Measurements from ENCODE around the gene EFL1. TPM values are rescaled to one million over a fixed set of nuclear protein-coding genes. Genes with fewer than 3 reads are reported as not detected.
A peak's percentile ranks its signal among the peaks of the same experiment; 100 is the strongest.

The EFL1 gene
- total RNA-seq, 1 donor from 2014 or later = 26.9 TPM

DNA sequence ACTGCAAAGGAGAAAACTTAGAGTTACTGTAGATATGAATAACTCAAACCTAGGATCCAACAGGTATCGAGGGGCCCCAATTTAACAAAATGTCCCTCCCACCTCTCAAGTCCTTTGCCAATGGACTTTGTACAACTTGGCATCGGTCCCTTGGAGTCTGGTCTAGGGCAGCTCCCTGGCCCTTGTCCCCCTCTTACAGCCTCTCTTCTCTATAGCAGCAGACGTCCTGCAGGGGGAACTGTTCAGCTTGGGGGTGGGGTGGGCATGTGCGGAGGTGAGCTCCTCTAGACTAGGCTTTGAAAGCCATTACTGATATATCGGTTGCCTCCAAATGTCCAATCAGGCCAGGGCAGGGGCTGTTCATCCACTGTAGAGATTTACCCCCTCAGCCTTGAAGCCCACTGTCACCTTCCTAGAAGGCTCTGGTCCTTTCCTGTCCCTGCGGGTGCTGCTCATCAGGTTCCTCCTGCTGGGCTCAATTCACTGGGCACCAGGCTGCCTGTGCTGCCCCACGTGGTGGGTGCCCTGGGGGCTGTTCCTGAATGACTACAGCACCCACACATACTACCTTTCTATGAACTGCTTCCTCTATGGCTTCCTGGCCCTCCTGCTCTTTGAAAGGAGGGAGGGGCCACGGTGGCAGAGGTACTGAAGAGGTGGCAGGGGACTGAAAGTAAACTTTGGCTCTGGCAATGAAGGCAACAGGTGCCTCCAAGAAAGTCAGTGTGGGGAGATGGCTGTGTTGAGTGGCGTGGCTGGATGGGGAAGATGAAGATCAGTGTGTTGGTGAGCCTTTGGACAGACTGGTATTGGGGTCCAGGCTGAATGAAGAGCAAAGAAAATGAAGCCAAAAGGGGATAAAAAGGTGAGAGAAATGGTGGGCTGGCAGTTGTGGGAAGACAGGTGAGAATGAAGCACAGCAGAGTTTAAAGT lies 137.9 kb downstream of the EFL1 start:
- DNase-seq (ENCODE audit: low read depth) = no peak

DNA sequence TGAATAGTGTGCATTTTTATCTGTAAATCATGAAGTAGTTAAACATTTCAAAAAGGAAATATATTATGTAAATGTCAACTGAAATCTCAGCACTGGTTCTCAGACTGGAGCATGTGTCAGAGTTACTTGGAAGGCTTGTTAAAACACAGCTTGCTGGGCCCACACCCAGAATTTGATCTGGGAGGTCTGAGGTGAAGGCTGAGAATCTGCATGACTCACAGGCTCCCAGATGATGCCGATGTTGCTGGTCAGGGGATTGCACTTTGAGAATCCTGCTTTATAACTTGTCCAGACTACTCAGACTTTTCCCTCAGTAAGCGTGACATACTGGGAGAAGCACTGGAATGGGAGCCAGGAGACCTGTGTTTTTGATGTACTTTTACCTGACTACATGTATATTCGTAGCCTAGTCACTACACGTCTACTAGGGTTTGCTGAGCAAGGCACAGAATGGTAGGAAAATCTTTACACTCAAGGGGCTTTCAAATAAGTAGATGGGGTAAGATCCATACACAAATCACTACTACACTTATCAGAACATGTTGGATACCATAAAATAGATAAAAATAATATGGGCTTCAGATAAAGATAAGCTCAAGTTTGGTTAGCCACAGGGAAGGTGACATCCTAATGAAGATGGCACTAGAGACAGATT lies 139.7 kb downstream of the EFL1 start:
- peak; percentile 94 for DNase-seq (ENCODE audit: low read depth)

DNA sequence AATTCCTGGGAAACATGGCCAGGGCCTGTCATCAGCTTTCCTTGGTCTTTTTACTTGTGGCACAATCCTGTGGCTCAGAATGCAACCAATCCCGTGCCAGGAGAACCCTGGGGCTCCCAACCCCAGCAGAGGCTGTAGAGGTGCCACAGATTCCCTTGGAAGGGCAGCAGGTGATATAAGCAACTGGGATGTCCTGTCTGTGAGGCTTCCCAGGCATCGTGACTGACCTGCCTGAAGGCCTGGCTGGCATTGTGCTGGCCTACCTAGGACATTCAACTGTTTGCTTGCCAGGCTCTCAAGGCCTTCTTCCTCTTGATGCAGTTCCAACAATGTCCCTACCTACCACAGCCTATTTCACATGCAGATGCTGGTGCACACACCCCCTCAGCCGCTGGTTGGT lies 144.5 kb downstream of the EFL1 start:
- DNase-seq (ENCODE audit: low read depth) = no peak

DNA sequence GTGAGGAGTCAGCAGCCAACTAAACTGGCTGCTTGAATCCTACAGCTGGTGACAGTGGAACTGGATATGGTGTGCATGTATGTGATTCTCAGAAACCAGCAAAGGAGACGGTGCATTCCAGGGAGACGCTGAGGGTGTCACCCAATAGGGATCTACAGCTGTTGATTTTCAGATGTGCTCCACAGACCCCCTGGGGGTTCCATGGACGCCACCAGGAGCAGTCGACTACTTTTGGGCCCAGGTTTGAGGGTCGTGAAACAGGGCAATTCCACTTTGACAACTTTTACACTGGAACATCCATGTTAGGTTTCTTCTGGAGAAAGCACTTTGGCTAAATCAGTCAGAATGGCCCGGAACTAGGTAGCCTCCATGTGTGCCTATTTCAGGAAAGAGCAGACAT lies 145.2 kb downstream of the EFL1 start:
- DNase-seq (ENCODE audit: low read depth) = no peak

DNA sequence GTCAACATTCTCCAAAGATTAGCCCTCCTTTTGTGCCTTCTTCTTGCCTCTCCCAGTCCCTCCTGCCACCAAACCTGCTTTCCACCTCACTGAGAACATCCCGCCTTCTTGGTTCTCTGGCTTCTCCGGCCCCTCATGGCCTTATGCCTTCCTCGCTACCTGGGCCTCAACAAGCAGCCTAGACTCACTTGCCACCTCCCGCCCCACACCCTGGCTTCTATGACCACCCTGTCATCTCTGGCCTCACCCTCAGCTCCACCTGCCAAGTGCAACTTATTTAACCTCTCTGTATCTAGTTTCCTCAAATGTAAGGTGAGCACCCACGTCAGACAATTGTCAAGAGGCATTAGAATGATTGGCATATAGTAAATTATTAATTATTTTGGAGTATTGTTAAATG lies 147.9 kb downstream of the EFL1 start:
- no peak for DNase-seq (ENCODE audit: low read depth)

DNA sequence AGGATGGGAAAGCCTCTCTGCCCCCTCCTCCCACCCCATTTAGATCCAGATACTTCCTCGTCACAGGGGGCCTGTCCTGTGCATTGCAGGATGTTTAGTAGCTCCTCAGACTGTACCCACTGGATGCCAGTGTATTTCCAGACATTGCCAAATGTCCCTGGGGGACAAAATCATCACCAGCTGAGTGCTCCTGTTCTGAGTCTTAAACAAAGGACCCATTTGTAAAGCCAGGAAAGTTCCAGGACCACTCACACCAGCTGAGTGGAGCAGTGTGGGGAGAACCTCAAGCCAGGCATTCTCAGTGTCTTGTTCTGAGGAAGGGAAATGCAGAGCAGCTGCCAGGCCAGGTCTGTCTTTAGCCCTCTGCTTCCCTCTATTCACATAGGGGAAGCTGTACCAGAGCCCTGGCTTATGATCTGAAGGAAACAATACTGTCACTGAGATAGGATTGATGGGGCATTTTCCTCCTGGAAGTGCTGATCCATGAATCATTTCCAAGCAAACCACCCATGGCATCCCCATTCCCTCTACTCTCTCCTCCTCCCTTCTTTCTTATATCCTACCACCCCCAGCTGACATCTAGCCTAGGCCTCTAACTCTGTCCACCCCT lies 149.3 kb downstream of the EFL1 start:
- DNase-seq (ENCODE audit: low read depth) = peak; percentile 13

GRCh38 chr15:82111918-82112317 lies 150.6 kb downstream of the EFL1 start:
- DNase-seq (ENCODE audit: low read depth) = no peak

DNA sequence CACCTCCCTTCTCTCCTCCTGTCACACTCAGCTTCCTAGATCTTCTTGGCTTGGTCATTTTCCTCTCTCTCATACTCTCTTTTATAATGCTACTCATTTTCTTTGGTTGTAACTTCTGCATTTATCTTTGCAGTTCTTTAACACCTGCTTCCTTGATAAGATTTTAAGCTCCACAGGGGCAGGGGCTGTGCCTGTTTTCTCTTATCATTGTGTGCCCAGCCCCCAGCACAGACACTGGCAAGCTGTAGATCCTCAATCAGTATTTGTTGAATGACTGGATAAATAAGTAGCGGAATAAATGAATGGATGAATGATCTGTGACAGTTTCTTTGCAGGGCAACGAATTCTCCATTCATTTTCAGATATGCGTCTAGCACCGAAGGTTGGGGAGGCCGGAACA lies 152.4 kb downstream of the EFL1 start:
- DNase-seq (ENCODE audit: low read depth) = no peak

DNA sequence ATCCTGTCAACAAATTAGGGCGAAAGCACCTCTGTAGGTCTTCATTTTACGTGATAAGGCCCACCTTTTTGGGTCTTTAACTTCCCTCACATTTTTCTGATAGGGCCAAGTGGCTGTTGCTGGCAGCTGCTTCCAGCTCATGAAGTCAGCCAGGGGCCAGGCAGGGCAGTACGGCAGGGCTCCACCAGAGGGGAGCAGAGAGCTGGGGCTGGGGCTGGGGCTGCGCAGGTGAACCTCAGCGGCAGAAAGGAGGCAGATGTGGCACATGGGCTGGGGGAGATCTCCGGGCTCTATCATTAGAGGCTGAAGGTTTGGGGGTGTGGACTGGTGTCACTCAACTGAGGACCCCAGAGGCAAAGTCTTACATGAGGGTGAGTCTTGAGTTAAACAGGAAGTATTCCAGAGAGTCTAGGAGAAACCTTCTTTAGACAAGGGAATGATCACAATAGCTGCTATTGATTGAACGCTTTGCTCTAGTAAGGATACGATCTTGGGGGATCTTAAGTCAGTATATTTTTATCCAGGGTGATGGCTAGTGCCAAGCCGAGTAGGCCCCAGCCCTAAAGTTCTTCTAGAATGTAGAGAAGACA lies 153.9 kb downstream of the EFL1 start:
- DNase-seq (ENCODE audit: low read depth) = peak; percentile 19

DNA sequence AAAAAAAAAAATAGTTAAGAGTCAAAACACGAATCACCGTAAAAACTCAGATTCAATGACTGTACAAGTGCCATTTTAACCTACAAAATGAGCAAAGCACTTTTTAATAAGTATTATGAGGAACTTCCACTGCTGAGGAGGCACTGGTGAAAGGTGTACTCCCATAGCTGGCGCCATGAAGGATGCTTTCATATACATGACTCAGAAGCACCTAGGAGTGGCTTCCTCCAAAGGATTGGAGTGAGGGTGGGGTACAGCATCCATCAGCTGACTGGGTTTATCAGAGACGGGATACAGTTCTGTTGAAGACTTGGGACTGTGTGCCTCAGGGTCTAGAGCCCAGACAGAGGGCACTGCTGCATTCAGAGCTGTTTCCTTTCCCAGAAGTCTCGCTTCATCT lies 155.9 kb downstream of the EFL1 start:
- DNase-seq (ENCODE audit: low read depth) = no peak

DNA sequence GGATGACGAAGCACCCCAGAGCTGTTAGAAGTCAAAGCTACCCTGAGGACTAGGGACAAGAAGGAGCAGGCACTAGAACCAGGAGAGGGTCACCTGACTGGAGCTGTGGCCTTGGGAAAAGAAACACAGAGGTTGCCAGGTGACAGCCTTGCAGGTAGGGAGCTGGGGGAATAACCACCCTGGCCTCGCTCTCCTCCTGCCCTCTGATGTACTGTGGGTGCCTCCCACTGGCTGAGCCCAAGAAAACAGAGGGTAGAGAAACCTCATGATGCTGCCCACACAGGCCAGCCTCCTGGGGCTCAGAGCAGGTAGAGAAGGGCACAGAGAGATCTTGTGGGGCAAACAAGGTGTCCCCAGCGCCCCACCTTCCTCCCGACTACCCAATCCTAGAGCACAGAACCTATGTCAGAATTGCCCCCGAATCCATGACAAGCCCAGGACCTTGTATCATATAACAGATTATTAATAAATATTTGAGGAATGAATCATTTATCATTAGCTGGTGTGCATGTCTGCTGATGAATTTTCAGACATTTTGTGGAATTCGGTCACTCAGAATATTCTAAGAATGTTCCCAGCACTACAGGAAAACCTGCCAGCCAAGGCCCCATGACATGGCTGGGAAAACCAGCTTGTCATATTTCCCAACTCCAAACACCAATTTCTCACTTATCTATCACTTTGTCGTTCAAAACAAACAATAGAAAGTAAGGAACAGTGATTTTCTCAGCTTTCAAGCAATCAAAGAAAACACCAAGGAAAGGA lies 156.9 kb downstream of the EFL1 start:
- DNase-seq (ENCODE audit: low read depth) = peak; percentile 66

GRCh38 chr15:82103468-82103867 lies 159.1 kb downstream of the EFL1 start:
- no peak for DNase-seq (ENCODE audit: low read depth)

- DNase-seq (ENCODE audit: low read depth) = no peak
Observed at GRCh38 chr15:82100111-82100929, 162.2 kb downstream of the EFL1 start.

DNA sequence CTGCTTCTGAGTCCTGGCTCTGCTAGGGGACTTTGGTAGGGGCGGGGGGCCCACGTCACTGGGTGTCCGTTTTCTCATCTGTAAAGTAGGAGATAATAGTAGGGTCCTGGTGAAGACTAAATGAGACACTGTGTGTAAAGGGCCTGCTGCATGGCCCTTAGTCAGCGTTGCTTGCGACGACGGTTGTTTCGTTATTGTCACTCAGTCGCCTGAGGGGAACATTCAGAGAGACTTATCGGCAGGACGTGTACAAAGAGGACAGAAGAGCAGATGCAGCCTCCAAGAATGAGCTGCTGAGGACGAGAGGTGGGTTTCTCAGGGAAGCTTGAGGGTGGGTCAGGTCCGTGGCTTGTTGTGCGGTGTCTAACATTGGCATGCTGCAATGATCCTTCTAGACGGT lies 163.9 kb downstream of the EFL1 start:
- DNase-seq (ENCODE audit: low read depth) = no peak

- no peak for DNase-seq (ENCODE audit: low read depth)
Observed at GRCh38 chr15:82095803-82096202, 166.7 kb downstream of the EFL1 start.

- no peak for DNase-seq (ENCODE audit: low read depth)
Observed at GRCh38 chr15:82093774-82094211, 168.7 kb downstream of the EFL1 start.

- no peak for DNase-seq (ENCODE audit: low read depth)
Observed at GRCh38 chr15:82093325-82093724, 169.2 kb downstream of the EFL1 start.

DNA sequence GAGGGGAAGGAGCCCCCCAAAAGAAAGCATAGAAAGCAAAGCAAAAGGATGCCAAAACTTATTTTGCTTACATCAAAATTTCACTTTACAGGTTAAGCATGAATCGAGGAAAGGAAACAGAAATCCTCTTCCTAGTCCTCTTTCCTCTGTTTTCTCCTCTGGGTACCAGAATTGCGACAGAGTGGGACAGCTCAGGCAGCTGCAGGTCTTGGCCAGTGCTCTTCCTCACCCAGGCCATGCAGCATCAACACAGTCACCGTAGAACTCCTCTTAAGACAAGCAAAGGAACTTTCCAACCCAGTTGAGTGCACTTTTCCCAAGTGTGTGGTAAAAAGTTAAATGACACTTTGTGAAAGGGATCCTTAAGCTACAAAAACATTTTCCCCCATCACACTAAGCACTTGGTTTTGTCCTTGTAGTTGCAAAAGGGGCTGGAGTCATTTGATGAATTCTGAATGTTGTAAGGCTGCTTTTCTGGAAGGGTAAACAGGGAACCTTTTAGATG lies 170.8 kb downstream of the EFL1 start:
- DNase-seq (ENCODE audit: low read depth) = no peak

DNA sequence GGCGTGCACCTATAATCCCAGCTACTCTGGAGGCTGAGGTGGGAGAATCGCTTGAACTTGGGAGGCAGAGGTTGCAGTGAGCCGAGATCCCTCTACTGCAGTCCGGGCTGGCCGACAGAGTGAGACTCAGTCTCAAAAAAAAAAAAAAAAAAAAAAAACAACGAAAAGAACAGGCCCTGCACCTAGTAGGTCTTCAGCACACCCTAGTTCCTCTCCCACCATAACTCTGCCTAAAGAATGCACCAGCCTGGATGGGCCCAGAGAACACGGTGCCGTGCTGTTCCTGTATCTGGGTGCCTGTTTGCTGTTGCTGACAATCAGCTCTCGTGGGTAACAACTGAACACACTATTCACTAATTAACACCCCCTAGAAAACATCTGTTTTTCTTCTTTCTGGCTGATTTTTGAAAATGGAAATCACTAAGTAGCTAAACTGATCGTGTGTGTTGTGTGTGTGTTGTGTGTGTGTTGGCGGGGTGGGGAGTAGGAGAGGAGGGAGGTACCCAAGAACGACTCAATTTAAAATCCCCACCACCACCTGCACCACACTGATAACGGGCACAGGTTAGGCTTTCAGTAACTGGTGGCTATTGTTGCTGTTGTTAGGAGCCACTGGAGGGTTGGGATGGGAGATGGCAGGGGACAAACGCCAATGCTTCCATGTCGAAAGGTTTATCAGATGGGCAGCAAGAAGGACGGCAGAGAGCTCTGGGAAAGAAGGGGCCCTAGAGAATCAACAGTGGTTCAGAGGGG lies 176.1 kb downstream of the EFL1 start:
- DNase-seq (ENCODE audit: low read depth) = no peak
